ENCODE results near the gene DYNLRB1.

DNA sequence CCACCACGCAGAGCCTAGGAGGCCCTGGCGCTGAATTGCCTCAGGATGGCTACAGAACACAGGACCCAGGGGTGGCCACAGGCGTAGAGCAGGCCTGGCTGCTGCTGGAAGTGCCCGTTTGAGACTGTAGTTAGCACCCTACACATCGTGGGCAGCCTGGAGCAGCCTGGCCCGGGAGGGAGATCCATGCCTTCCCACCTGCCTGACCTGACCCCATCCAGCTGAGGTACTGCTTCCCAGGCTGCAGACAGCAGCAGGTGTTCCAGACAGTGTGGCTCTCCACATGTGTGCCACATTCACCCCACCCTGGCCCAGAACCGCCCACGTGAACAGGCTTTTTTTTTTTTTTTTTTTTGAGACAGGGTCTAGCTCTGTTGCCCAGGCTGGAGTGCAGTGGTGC is 21.4 kb downstream of the DYNLRB1 start:
- TF ChIP-seq, protein P1, sequence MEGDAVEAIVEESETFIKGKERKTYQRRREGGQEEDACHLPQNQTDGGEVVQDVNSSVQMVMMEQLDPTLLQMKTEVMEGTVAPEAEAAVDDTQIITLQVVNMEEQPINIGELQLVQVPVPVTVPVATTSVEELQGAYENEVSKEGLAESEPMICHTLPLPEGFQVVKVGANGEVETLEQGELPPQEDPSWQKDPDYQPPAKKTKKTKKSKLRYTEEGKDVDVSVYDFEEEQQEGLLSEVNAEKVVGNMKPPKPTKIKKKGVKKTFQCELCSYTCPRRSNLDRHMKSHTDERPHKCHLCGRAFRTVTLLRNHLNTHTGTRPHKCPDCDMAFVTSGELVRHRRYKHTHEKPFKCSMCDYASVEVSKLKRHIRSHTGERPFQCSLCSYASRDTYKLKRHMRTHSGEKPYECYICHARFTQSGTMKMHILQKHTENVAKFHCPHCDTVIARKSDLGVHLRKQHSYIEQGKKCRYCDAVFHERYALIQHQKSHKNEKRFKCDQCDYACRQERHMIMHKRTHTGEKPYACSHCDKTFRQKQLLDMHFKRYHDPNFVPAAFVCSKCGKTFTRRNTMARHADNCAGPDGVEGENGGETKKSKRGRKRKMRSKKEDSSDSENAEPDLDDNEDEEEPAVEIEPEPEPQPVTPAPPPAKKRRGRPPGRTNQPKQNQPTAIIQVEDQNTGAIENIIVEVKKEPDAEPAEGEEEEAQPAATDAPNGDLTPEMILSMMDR (IDR thresholded peaks at IDR 0.05) = no peak
- TF ChIP-seq POLR2A (IDR thresholded peaks at IDR 0.05) = no peak

All from thyroid gland (tissue), 4 donors.